ENCODE data around the gene FHIP1B. TPM values are rescaled to one million over a fixed set of nuclear protein-coding genes. Genes with fewer than 3 reads are reported as not detected.
"Not testable (repeated sequence)": the region's sequence is repeated elsewhere in the genome, so short reads cannot be mapped to it uniquely, and the experiment has no call there.

Gene FHIP1B
- total RNA-seq (ENCODE audit: low replicate concordance): 50.7 and 52.5 TPM in 2 replicates
- long read RNA-seq, partial matches to known transcripts: 1 of 6 reads
- long read RNA-seq, other reads (novel, unspliced or antisense): 5 of 6 reads

- no peaks in the 10 kb centered on the region for H3K27me3 Mint-ChIP-seq
- no peak for TF ChIP-seq CTCF (conservative IDR thresholded peaks at IDR 0.05)
- peaks cover 11% of the 10 kb centered on the region for H3K4me1 Mint-ChIP-seq (ENCODE audit: unreplicated experiment)
- peaks cover 3% of the 10 kb centered on the region for H3K36me3 Mint-ChIP-seq
- peak; percentile 99 for DNase-seq (ENCODE audit: extremely low spot score, unreplicated experiment)
- H3K4me3 Mint-ChIP-seq: peak within 1 kb of the TSS; percentile 100
- H3K9me3 Mint-ChIP-seq: no peaks in the 10 kb centered on the region
- peak within 1 kb of the TSS; percentile 99 for H3K27ac Mint-ChIP-seq
These were observed at the start of gene FHIP1B for GRCh38 chr11:6234387-6235107. Gene FHIP1B, minus strand, starts transcription at chr11:6234636. Its CDS starts 10,120 bp downstream, at chr11:6224516.

- Mint-ChIP-seq H3K27me3 (peaks cover 16% of the 10 kb centered on the region), H3K4me3 (no peak overlapping the region), H3K27ac (no peak overlapping the region), H3K4me1 (ENCODE audit: unreplicated experiment) (no peaks in the 10 kb centered on the region), H3K36me3 (no peaks in the 10 kb centered on the region), H3K9me3 (no peaks in the 10 kb centered on the region)
- DNase-seq (ENCODE audit: extremely low spot score, unreplicated experiment): no peak
- TF ChIP-seq CTCF (conservative IDR thresholded peaks at IDR 0.05): no peak
These were observed 49.1 kb upstream of the FHIP1B start for GRCh38 chr11:6283453-6284023.

GRCh38 chr11:6280809-6281208 lies 46.4 kb upstream of the FHIP1B start:
- not testable (repeated sequence) for H3K4me1 Mint-ChIP-seq (ENCODE audit: unreplicated experiment); H3K9me3 Mint-ChIP-seq; H3K4me3 Mint-ChIP-seq; H3K27ac Mint-ChIP-seq; DNase-seq (ENCODE audit: extremely low spot score, unreplicated experiment); H3K36me3 Mint-ChIP-seq
- peaks cover 14% of the 10 kb centered on the region for H3K27me3 Mint-ChIP-seq

GRCh38 chr11:6273188-6273587 lies 38.8 kb upstream of the FHIP1B start:
- Mint-ChIP-seq H3K36me3 (no peaks in the 10 kb centered on the region), H3K27ac (no peak overlapping the region), H3K4me1 (ENCODE audit: unreplicated experiment) (no peaks in the 10 kb centered on the region), H3K9me3 (no peaks in the 10 kb centered on the region), H3K27me3 (peaks cover 10% of the 10 kb centered on the region), H3K4me3 (no peak overlapping the region)
- no peak for DNase-seq (ENCODE audit: extremely low spot score, unreplicated experiment)
- no peak for TF ChIP-seq CTCF (conservative IDR thresholded peaks at IDR 0.05)

- Mint-ChIP-seq H3K9me3 (no peaks in the 10 kb centered on the region), H3K4me3 (no peak overlapping the region), H3K27ac (no peak overlapping the region), H3K4me1 (ENCODE audit: unreplicated experiment) (no peaks in the 10 kb centered on the region), H3K36me3 (no peaks in the 10 kb centered on the region), H3K27me3 (peaks cover 10% of the 10 kb centered on the region)
- no peak for DNase-seq (ENCODE audit: extremely low spot score, unreplicated experiment)
- TF ChIP-seq CTCF (conservative IDR thresholded peaks at IDR 0.05): no peak
These were observed 37.2 kb upstream of the FHIP1B start for GRCh38 chr11:6271598-6271997.

- Mint-ChIP-seq H3K27ac (no peak overlapping the region), H3K36me3 (no peaks in the 10 kb centered on the region), H3K9me3 (no peaks in the 10 kb centered on the region), H3K4me1 (ENCODE audit: unreplicated experiment) (no peaks in the 10 kb centered on the region), H3K4me3 (no peak overlapping the region), H3K27me3 (peaks cover 8% of the 10 kb centered on the region)
- no peak for DNase-seq (ENCODE audit: extremely low spot score, unreplicated experiment)
- no peak for TF ChIP-seq CTCF (conservative IDR thresholded peaks at IDR 0.05)
These were observed 36.3 kb upstream of the FHIP1B start for GRCh38 chr11:6270584-6271246.

Measured in type B pancreatic cell (in vitro differentiated cells).